IMR-90 (cell line): Measurements from ENCODE around the gene BIRC5. TPM values are rescaled to one million over a fixed set of nuclear protein-coding genes. Genes with fewer than 3 reads are reported as not detected.

Experiments used
- ATAC-seq: fragments of 200-7000 bp; cut with Tn5 transposase; 2 replicates; pipeline ENCODE4 v1.9.1; 2020; ENCODE audit warnings: low read depth, mild to moderate bottlenecking, moderate library complexity
- BruUV-seq: library from RNA; stranded (reverse); fragments of 400-500 nt; replicated peaks from 2 replicates; lab custom pipeline; 2021; lab: Mats Ljungman, UMichigan
- CTCF ChIA-PET: fragments of 300-600 bp; formaldehyde crosslinking; extraction: SDS; loops from one replicate; lab custom pipeline; 2021; ENCODE audit warnings: antibody characterized with exemption; lab: Yijun Ruan, JAX
- POLR2A ChIA-PET: fragments of 300-600 bp; sonication (Branson Sonifier 250); formaldehyde crosslinking; loops from one replicate; lab custom pipeline; 2022; ENCODE audit warnings: antibody characterized with exemption; ENCODE audit not compliant: unreplicated experiment; lab: Charles Lee
- DNase-seq: peaks from one replicate; pipeline ENCODE4 v3.0.0; 2013
- H2AFZ ChIP-seq: replicated peaks from 2 replicates; pipeline ENCODE3; 2013; ENCODE audit warnings: low read length, mild to moderate bottlenecking; ENCODE audit not compliant: poor library complexity
- H2AK5ac ChIP-seq: 2 replicates; pipeline ENCODE4 v1.6.1; 2013; ENCODE audit warnings: low read depth, low read length, inconsistent platforms
- H2AK9ac ChIP-seq: replicated peaks from 2 replicates; pipeline ENCODE3; 2013; ENCODE audit warnings: mild to moderate bottlenecking, low read depth, low read length, moderate library complexity; ENCODE audit not compliant: poor library complexity
- H2BK120ac ChIP-seq: 2 replicates; pipeline ENCODE4 v1.6.1; 2013; ENCODE audit warnings: low read depth, low read length, inconsistent platforms
- H2BK15ac ChIP-seq: 3 replicates; pipeline ENCODE4 v1.6.1; 2013; ENCODE audit warnings: low read depth, low read length, inconsistent platforms
- H2BK20ac ChIP-seq: 2 replicates; pipeline ENCODE4 v1.6.1; 2013; ENCODE audit warnings: low read depth, mild to moderate bottlenecking, inconsistent platforms, low read length, moderate library complexity
- H2BK5ac ChIP-seq: 2 replicates; pipeline ENCODE4 v1.6.1; 2013; ENCODE audit warnings: mild to moderate bottlenecking, low read depth, low read length, inconsistent platforms; ENCODE audit not compliant: poor library complexity, severe bottlenecking
- H3K14ac ChIP-seq: replicated peaks from 2 replicates; pipeline ENCODE4 v1.6.1; 2013; ENCODE audit warnings: low read depth, low read length, inconsistent platforms
- H3K18ac ChIP-seq: 2 replicates; pipeline ENCODE4 v1.6.1; 2013; ENCODE audit warnings: low read depth, low read length, control low read depth
- H3K23ac ChIP-seq: 2 replicates; pipeline ENCODE4 v1.6.1; 2013; ENCODE audit warnings: low read depth, low read length, inconsistent platforms
- H3K27ac ChIP-seq: 2 replicates; pipeline ENCODE4 v1.5.1; 2013; ENCODE audit warnings: mild to moderate bottlenecking, control low read depth, low read length; ENCODE audit not compliant: insufficient read depth
- H3K27me3 ChIP-seq: 2 replicates; pipeline ENCODE4 v1.6.1; 2013; ENCODE audit warnings: low read length; ENCODE audit not compliant: control insufficient read depth, insufficient read depth
- H3K36me3 ChIP-seq: 2 replicates; pipeline ENCODE4 v1.6.1; 2013; ENCODE audit warnings: low read length, mixed read lengths; ENCODE audit not compliant: control insufficient read depth, insufficient read depth
- H3K4ac ChIP-seq: 2 replicates; pipeline ENCODE4 v1.6.1; 2013; ENCODE audit warnings: low read depth, low read length, inconsistent platforms
- H3K4me1 ChIP-seq: 2 replicates; pipeline ENCODE4 v1.6.1; 2013; ENCODE audit warnings: low read length, mixed read lengths; ENCODE audit not compliant: control insufficient read depth, insufficient read depth
- H3K4me2 ChIP-seq: 2 replicates; pipeline ENCODE4 v1.6.1; 2013; ENCODE audit warnings: low read depth, mild to moderate bottlenecking, control low read depth, low read length, moderate library complexity
- H3K4me3 ChIP-seq: 2 replicates; pipeline ENCODE4 v1.5.1; 2013; ENCODE audit warnings: low read depth, mild to moderate bottlenecking, control low read depth, low read length, moderate library complexity; ENCODE audit not compliant: insufficient read depth
- H3K56ac ChIP-seq: 2 replicates; pipeline ENCODE4 v1.6.1; 2013; ENCODE audit warnings: low read length, inconsistent platforms; ENCODE audit not compliant: insufficient read depth; ENCODE audit errors: extremely low read depth
- H3K79me1 ChIP-seq, 2 experiments: 2 replicates each; pipeline ENCODE4 v1.6.1; 2013; ENCODE audit warnings: low read length in 2 of 2, inconsistent platforms in 1 of 2, low read depth in 1 of 2
- H3K9ac ChIP-seq: 2 replicates; pipeline ENCODE4 v1.6.1; 2013; ENCODE audit warnings: low read depth, low read length, control low read depth
- H3K9me1 ChIP-seq: 2 replicates; pipeline ENCODE4 v1.6.1; 2013; ENCODE audit warnings: low read length, inconsistent platforms; ENCODE audit not compliant: insufficient read depth
- H3K9me3 ChIP-seq: 2 replicates; pipeline ENCODE4 v1.6.1; 2013; ENCODE audit warnings: low read length; ENCODE audit not compliant: control insufficient read depth, insufficient read depth
- H4K20me1 ChIP-seq: 2 replicates; pipeline ENCODE4 v1.6.1; 2013; ENCODE audit warnings: low read length, inconsistent platforms; ENCODE audit not compliant: insufficient read depth
- H4K5ac ChIP-seq: 2 replicates; pipeline ENCODE4 v1.6.1; 2013; ENCODE audit warnings: mild to moderate bottlenecking, low read depth, low read length, control low read depth
- H4K8ac ChIP-seq, 2 experiments: 2 replicates each; pipeline ENCODE4 v1.6.1; 2013; ENCODE audit warnings: low read depth in 2 of 2, low read length in 2 of 2, control low read depth in 1 of 2, inconsistent platforms in 1 of 2
- H4K91ac ChIP-seq: 2 replicates; pipeline ENCODE4 v1.6.1; 2013; ENCODE audit warnings: low read depth, low read length, inconsistent platforms; ENCODE audit not compliant: insufficient read depth
- BHLHE40 ChIP-seq: fragments of 150-350 bp; IDR thresholded peaks from 2 replicates; pipeline ENCODE4 v1.6.1; 2016; ENCODE audit warnings: mild to moderate bottlenecking, low read depth, low read length
- CEBPB ChIP-seq: IDR thresholded peaks from 2 replicates; pipeline ENCODE4 v1.6.1; 2012; ENCODE audit warnings: low read depth, low read length, improper control_type of control experiment
- CHD1 ChIP-seq: IDR thresholded peaks from 2 replicates; pipeline ENCODE4 v1.6.1; 2012; ENCODE audit warnings: low read depth, low read length, improper control_type of control experiment
- CTCF ChIP-seq: conservative IDR thresholded peaks from 2 replicates; pipeline ENCODE4 v1.5.1; 2012; ENCODE audit warnings: mild to moderate bottlenecking, low read depth, low read length, improper control_type of control experiment
- FOS ChIP-seq: fragments of 150-350 bp; IDR thresholded peaks from 2 replicates; pipeline ENCODE4 v1.6.1; 2016; ENCODE audit warnings: low read depth, low read length
- MAFK ChIP-seq: IDR thresholded peaks from 2 replicates; pipeline ENCODE4 v1.6.1; 2012; ENCODE audit warnings: low read depth, low read length, improper control_type of control experiment
- MXI1 ChIP-seq: IDR thresholded peaks from 2 replicates; pipeline ENCODE4 v1.6.1; 2012; ENCODE audit warnings: low read depth, mild to moderate bottlenecking, low read length, moderate library complexity, borderline replicate concordance
- NFE2L2 ChIP-seq: fragments of 150-350 bp; IDR thresholded peaks from 2 replicates; pipeline ENCODE4 v1.6.1; 2016; ENCODE audit warnings: low read depth, mild to moderate bottlenecking, low read length
- RCOR1 ChIP-seq: IDR thresholded peaks from 2 replicates; pipeline ENCODE4 v1.6.1; 2012; ENCODE audit warnings: mild to moderate bottlenecking, low read length, improper control_type of control experiment; ENCODE audit not compliant: insufficient replicate concordance
- SMC3 ChIP-seq: fragments of 150-350 bp; IDR thresholded peaks from 2 replicates; pipeline ENCODE4 v1.6.1; 2016; ENCODE audit warnings: low read depth, mild to moderate bottlenecking, antibody characterized with exemption, low read length, moderate library complexity
- WGBS, 2 experiments: methylation state at CpG; one replicate each; pipeline versions ENCODE4 v1.1.5 to v1.1.7; 2013; ENCODE audit warnings: missing lambda C conversion rate in 2 of 2; ENCODE audit not compliant: insufficient read length in 1 of 2; ENCODE audit errors: extremely low coverage in 2 of 2; 5-methylcytosine and 5-hydroxymethylcytosine counted together
- dilution Hi-C: fragments of 300-500 bp; cut with HindIII; formaldehyde crosslinking; loops from one replicate; pipeline ENCODE4 v1.14.3; 2018; ENCODE audit warnings: low sequenced_read_pairs; ENCODE audit not compliant: unreplicated experiment
- in situ Hi-C: fragments of 300-500 bp; cut with MboI; formaldehyde crosslinking; loops from 3 replicates; pipeline ENCODE4 v1.14.3; 2019; ENCODE audit warnings: low sequenced_read_pairs, inconsistent platforms, mixed read lengths
- intact Hi-C: fragments of 100-400 bp; cut with micrococcal nuclease; formaldehyde crosslinking; loops from 2 replicates; pipeline ENCODE4 v1.10.0; 2022
- polyA plus RNA-seq, 3 experiments: library from polyadenylated mRNA; depleted of rRNA; stranded (reverse); fragments of >200 nt; gene quantifications; 2 replicates each; pipeline ENCODE4 v1.2.3, GENCODE V29; 2012; ENCODE audit warnings: low replicate concordance in 1 of 3
- total RNA-seq: library from RNA; depleted of rRNA; stranded (reverse); fragments of >200 nt; gene quantifications from 2 replicates; pipeline ENCODE4 v1.2.3, GENCODE V29; 2012
- TF ChIP-seq, protein P1 (sequence below): fragments of 150-350 bp; IDR thresholded peaks from 2 replicates; pipeline ENCODE4 v1.6.1; 2016; ENCODE audit warnings: low read depth, mild to moderate bottlenecking, low read length, moderate library complexity, borderline replicate concordance

BIRC5 gene
- total and polyA plus RNA-seq, 2 of the 4 experiments (the other 2 are of a cell fraction): 16.6 to 52.7 TPM

DNA sequence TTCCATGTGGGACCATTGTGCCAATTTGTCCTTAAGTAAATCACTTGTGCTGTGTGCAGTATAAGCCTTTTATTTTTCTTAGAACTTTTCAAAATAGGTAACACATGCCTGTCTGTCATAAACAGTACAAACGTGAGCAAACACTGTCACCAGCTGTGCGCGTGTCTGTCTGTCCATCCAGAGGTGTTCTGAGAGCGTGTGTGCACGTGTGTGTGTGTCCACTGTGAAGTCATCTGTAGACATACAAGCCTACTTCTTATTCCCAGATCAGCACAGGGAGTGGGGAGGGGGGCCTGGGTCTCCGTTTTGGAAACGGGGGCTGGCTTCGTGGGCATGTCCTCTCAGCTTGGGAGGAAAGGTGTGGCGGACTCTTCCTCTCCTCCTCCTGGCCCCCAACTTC lies 26.8 kb downstream of the BIRC5 start:
- no peak overlapping the region for H2AK5ac ChIP-seq
- H3K23ac ChIP-seq: no peak overlapping the region
- H3K4ac ChIP-seq: no peak overlapping the region
- in situ Hi-C loops (loop anchor here (10.0 kb wide), 1 partner anchor 126 kb away; no protein-coding TSS in a partner anchor), dilution Hi-C loops (no loop called here), intact Hi-C loops (no loop called here)
- H2AK9ac ChIP-seq: no peak overlapping the region
- no peak overlapping the region for H2AFZ ChIP-seq
- no peak overlapping the region for H2BK15ac ChIP-seq
- DNase-seq (no peak), ATAC-seq (no peak)
- peaks cover 2% of the 10 kb centered on the region; the same call in 1 of the 2 replicates for H3K4me1 ChIP-seq
- H3K18ac ChIP-seq: no peak overlapping the region
- H4K20me1 ChIP-seq: no peaks in the 10 kb centered on the region
- no peak overlapping the region for H3K56ac ChIP-seq
- TF ChIP-seq SMC3 (no peak), RCOR1 (no peak), CHD1 (no peak), CTCF (no peak), MXI1 (no peak), NFE2L2 (no peak), MAFK (no peak), BHLHE40 (no peak), CEBPB (no peak), FOS (no peak)
- TF ChIP-seq, protein P1, sequence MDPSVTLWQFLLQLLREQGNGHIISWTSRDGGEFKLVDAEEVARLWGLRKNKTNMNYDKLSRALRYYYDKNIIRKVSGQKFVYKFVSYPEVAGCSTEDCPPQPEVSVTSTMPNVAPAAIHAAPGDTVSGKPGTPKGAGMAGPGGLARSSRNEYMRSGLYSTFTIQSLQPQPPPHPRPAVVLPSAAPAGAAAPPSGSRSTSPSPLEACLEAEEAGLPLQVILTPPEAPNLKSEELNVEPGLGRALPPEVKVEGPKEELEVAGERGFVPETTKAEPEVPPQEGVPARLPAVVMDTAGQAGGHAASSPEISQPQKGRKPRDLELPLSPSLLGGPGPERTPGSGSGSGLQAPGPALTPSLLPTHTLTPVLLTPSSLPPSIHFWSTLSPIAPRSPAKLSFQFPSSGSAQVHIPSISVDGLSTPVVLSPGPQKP: no peak
- H3K9me3 ChIP-seq: no peaks in the 10 kb centered on the region
- H3K9ac ChIP-seq: no peak overlapping the region
- no TSS peak for BruUV-seq
- WGBS, 2 experiments: no CpG with 5 or more reads among the region's 9 CpGs
- no peak overlapping the region for H4K8ac ChIP-seq
- H3K27ac ChIP-seq: no peak overlapping the region
- no peaks in the 10 kb centered on the region for H3K79me1 ChIP-seq
- no peak overlapping the region for H2BK20ac ChIP-seq
- no peaks in the 10 kb centered on the region for H3K36me3 ChIP-seq
- no peak overlapping the region for H2BK5ac ChIP-seq
- H3K9me1 ChIP-seq: no peaks in the 10 kb centered on the region
- no peak overlapping the region for H3K4me2 ChIP-seq
- no peak overlapping the region for H3K14ac ChIP-seq
- POLR2A ChIA-PET: no interaction called here
- H2BK120ac ChIP-seq: no peak overlapping the region
- H4K91ac ChIP-seq: no peak overlapping the region
- peaks cover 18% of the 10 kb centered on the region for H3K27me3 ChIP-seq
- no peak overlapping the region for H3K4me3 ChIP-seq
- no peak overlapping the region for H4K5ac ChIP-seq
- CTCF ChIA-PET: no interaction called here
